ENCODE data around the gene CHI3L1.

CHI3L1 gene

DNA sequence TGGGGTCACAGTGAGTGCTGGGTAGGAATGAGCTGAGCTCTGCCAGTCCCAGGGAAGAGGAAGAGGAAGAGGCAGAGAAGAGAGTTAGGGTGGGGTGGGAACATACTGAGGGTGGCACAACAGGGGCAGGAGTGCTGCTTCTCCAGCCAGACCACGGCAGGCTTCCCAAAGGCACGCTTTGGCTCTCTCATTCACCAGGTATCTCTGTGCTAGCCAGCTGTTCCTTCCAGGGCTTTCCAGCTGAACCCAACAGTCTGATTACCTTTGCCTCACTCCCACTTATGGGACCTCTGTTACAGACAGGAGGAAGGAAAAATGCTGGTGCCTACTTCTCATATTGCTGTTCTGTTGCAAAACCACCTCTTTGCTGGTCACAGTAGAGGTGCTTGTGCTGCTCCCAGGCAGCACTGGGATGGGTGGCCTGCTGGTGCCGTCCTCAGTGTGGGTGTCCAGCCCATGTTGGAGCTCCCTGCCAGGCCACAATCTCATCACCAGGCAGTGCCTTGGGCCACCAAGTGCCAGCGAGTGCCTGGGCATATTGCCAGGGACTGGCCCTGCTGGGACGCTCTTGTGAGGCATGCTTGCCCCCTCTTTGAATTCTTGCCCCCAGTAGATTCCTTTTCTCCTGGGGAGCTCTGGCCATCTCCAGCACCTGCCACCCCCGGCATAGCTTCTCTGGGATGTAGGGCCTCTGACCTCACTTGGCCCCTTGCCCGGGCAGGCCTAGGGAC is 56.8 kb downstream of the CHI3L1 start:
- DNase-seq, result no peak

All from CD4-positive, alpha-beta T cell treated with Interleukin-10 for 1 hour (primary cell).